ENCODE measurements around the gene NR5A1.

GRCh38 chr9:124479371-124479770 lies 27.8 kb downstream of the NR5A1 start:
- no peak for TF ChIP-seq CTCF (IDR thresholded peaks at IDR 0.05)
- TF ChIP-seq POLR2A (IDR thresholded peaks at IDR 0.05): no peak
